Neural progenitor cell (in vitro differentiated cells): ENCODE measurements around the gene IQSEC1. TPM values are rescaled to one million over a fixed set of nuclear protein-coding genes. Genes with fewer than 3 reads are reported as not detected.

Experiments
- DNase-seq: peaks from one replicate; pipeline ENCODE4 v3.0.0-alpha.2; 2016; ENCODE audit warnings: low spot score
- H2AFZ ChIP-seq: fragments of 200-600 bp; sonication (generic); replicated peaks from 2 replicates; pipeline ENCODE4 v1.6.1; 2016; ENCODE audit warnings: antibody characterized with exemption
- H3F3A ChIP-seq: fragments of 200-600 bp; sonication (generic); 2 replicates; pipeline ENCODE4 v1.6.1; 2016; ENCODE audit warnings: antibody characterized with exemption, low read depth
- H3K27ac ChIP-seq: fragments of 200-600 bp; sonication (generic); 2 replicates; pipeline ENCODE4 v1.5.1; 2016; ENCODE audit warnings: mild to moderate bottlenecking
- H3K27me3 ChIP-seq: fragments of 200-600 bp; sonication (generic); 2 replicates; pipeline ENCODE4 v1.6.1; 2016; ENCODE audit warnings: mild to moderate bottlenecking, moderate library complexity
- H3K36me3 ChIP-seq: fragments of 200-600 bp; sonication (generic); 2 replicates; pipeline ENCODE4 v1.5.1; 2016
- H3K4me1 ChIP-seq: fragments of 200-600 bp; sonication (generic); 2 replicates; pipeline ENCODE4 v1.6.1; 2016; ENCODE audit warnings: mixed run types
- H3K4me2 ChIP-seq: fragments of 200-600 bp; sonication (generic); 2 replicates; pipeline ENCODE4 v1.6.1; 2016
- H3K4me3 ChIP-seq: fragments of 200-600 bp; sonication (generic); 2 replicates; pipeline ENCODE4 v1.5.1; 2016
- H3K79me2 ChIP-seq: fragments of 200-600 bp; sonication (generic); 2 replicates; pipeline ENCODE4 v1.6.1; 2016; ENCODE audit warnings: low read depth
- H3K9ac ChIP-seq: fragments of 200-600 bp; sonication (generic); 2 replicates; pipeline ENCODE4 v1.6.1; 2016
- H3K9me3 ChIP-seq: fragments of 200-600 bp; sonication (generic); 2 replicates; pipeline ENCODE4 v1.5.1; 2016; ENCODE audit warnings: low read depth
- H4K20me1 ChIP-seq: fragments of 200-600 bp; sonication (generic); 2 replicates; pipeline ENCODE4 v1.6.1; 2016; ENCODE audit warnings: low read depth
- H3K27ac Mint-ChIP-seq: 3 replicates; pipeline ENCODE4 v1.8.0; 2021; ENCODE audit warnings: mixed read lengths
- H3K27me3 Mint-ChIP-seq: 2 replicates; pipeline ENCODE4 v1.8.0; 2022; ENCODE audit warnings: low read depth, mild to moderate bottlenecking, inconsistent platforms, moderate library complexity, mixed read lengths; ENCODE audit not compliant: insufficient read depth
- H3K36me3 Mint-ChIP-seq: 3 replicates; pipeline ENCODE4 v1.8.0; 2021; ENCODE audit warnings: mixed read lengths
- H3K4me1 Mint-ChIP-seq: 3 replicates; pipeline ENCODE4 v1.8.0; 2021; ENCODE audit warnings: mixed read lengths
- H3K4me3 Mint-ChIP-seq: 3 replicates; pipeline ENCODE4 v1.8.0; 2021; ENCODE audit warnings: mild to moderate bottlenecking, moderate library complexity, mixed read lengths
- H3K9me3 Mint-ChIP-seq: 3 replicates; pipeline ENCODE4 v1.8.0; 2020; ENCODE audit warnings: mixed read lengths
- EZH2 ChIP-seq: fragments of 200-600 bp; sonication (generic); IDR thresholded peaks from 2 replicates; pipeline ENCODE4 v1.6.1; 2017; ENCODE audit warnings: antibody characterized with exemption, mild to moderate bottlenecking, moderate library complexity
- EZH2phosphoT487 ChIP-seq: fragments of 200-600 bp; sonication (generic); IDR thresholded peaks from 2 replicates; pipeline ENCODE4 v1.6.1; 2017; ENCODE audit warnings: antibody characterized with exemption
- total RNA-seq: library from RNA; depleted of rRNA; stranded (reverse); fragments of >200 nt; gene quantifications from 2 replicates; pipeline ENCODE4 v1.2.3, GENCODE V29; 2015; ENCODE audit warnings: low replicate concordance
- TF ChIP-seq, protein P1 (sequence below): fragments of 200-600 bp; sonication (generic); IDR thresholded peaks from 2 replicates; pipeline ENCODE4 v1.5.1; 2017; ENCODE audit warnings: antibody characterized with exemption, mild to moderate bottlenecking

IQSEC1 gene
- total RNA-seq, 1 donor from 2014 or later, result 8.9 TPM

DNA sequence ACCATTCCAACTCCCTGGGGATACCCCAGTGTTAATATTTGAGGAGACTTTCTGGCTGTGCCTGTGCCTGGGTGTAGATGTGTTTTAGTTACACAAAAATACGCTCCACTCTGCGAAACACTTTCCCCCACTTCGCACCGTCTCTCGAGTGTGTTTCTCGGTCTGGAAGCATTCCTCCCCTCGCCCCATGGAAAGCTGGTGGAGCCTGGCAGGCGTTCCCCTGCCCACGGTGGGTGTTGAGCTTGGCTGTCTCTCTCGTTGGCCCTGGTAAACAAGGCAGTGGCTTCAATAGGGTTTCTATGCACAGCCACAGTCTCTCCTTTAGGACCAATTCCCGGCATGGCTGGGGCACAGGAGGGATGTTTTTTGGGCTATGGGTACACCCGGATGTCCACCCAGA is 19.3 kb downstream of the IQSEC1 start:
- Mint-ChIP-seq H3K36me3 (no peaks in the 10 kb centered on the region), H3K9me3 (no peaks in the 10 kb centered on the region), H3K27ac (no peak overlapping the region), H3K4me3 (no peak overlapping the region), H3K27me3 (peaks cover 12% of the 10 kb centered on the region), H3K4me1 (peaks cover 45% of the 10 kb centered on the region)
- TF ChIP-seq EZH2phosphoT487, result no peak
- no peak for DNase-seq
- Histone ChIP-seq H3K36me3 (no peaks in the 10 kb centered on the region), H3K4me1 (peaks cover 15% of the 10 kb centered on the region), H2AFZ (no peak overlapping the region), H3K27ac (no peak overlapping the region), H3K79me2 (no peaks in the 10 kb centered on the region), H3K4me3 (no peak overlapping the region), H3K9ac (no peak overlapping the region), H3K27me3 (no peaks in the 10 kb centered on the region), H3K4me2 (no peak overlapping the region), H4K20me1 (peaks cover 5% of the 10 kb centered on the region), H3F3A (no peaks in the 10 kb centered on the region), H3K9me3 (no peaks in the 10 kb centered on the region)

DNA sequence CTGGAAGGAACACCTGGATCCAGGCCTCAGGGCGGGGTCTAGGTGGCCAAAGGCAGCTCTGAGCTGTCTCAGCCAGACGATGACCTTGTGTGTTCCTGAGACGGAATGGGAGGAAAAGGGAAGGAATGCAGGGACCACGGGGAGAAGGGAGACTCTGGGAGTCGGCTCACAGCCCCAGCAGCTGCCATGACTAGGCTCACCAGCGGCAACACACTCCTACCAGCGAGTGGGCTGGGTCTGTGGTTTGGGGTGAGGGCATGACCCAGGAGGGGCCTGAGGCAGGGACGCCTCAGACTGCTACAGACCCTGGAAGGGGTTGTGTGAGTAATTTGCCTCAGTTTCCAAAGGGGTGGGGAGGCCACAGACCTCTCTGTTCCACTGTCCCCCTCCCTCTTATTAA is 19.8 kb downstream of the IQSEC1 start:
- Mint-ChIP-seq H3K27me3 (peaks cover 12% of the 10 kb centered on the region), H3K4me3 (no peak overlapping the region), H3K27ac (peak overlapping the region; percentile 64), H3K36me3 (no peaks in the 10 kb centered on the region), H3K4me1 (peaks cover 50% of the 10 kb centered on the region), H3K9me3 (no peaks in the 10 kb centered on the region)
- H3K4me2 ChIP-seq, result no peak overlapping the region
- H3K36me3 ChIP-seq, result no peaks in the 10 kb centered on the region
- peaks cover 5% of the 10 kb centered on the region for H4K20me1 ChIP-seq
- H3K4me3 ChIP-seq, result no peak overlapping the region
- no peaks in the 10 kb centered on the region for H3K27me3 ChIP-seq
- H3K27ac ChIP-seq, result no peak overlapping the region
- TF ChIP-seq, protein P1, sequence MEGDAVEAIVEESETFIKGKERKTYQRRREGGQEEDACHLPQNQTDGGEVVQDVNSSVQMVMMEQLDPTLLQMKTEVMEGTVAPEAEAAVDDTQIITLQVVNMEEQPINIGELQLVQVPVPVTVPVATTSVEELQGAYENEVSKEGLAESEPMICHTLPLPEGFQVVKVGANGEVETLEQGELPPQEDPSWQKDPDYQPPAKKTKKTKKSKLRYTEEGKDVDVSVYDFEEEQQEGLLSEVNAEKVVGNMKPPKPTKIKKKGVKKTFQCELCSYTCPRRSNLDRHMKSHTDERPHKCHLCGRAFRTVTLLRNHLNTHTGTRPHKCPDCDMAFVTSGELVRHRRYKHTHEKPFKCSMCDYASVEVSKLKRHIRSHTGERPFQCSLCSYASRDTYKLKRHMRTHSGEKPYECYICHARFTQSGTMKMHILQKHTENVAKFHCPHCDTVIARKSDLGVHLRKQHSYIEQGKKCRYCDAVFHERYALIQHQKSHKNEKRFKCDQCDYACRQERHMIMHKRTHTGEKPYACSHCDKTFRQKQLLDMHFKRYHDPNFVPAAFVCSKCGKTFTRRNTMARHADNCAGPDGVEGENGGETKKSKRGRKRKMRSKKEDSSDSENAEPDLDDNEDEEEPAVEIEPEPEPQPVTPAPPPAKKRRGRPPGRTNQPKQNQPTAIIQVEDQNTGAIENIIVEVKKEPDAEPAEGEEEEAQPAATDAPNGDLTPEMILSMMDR, result no peak
- TF ChIP-seq EZH2phosphoT487, result no peak
- peaks cover 15% of the 10 kb centered on the region for H3K4me1 ChIP-seq
- H3K9ac ChIP-seq, result no peak overlapping the region
- no peak for DNase-seq
- no peaks in the 10 kb centered on the region for H3K9me3 ChIP-seq
- no peak overlapping the region for H2AFZ ChIP-seq
- H3F3A ChIP-seq, result no peaks in the 10 kb centered on the region
- H3K79me2 ChIP-seq, result no peaks in the 10 kb centered on the region

- H3K79me2 ChIP-seq, result no peaks in the 10 kb centered on the region
- H3K9me3 ChIP-seq, result no peaks in the 10 kb centered on the region
- no peak for DNase-seq
- no peak overlapping the region for H3K9ac ChIP-seq
- no peak overlapping the region for H3K4me2 ChIP-seq
- no peaks in the 10 kb centered on the region for H3K36me3 Mint-ChIP-seq
- H3K4me3 Mint-ChIP-seq, result no peak overlapping the region
- no peak overlapping the region for H3K4me3 ChIP-seq
- TF ChIP-seq EZH2 (no peak), EZH2phosphoT487 (no peak)
- TF ChIP-seq, protein P1, result no peak
- no peak overlapping the region for H2AFZ ChIP-seq
- no peaks in the 10 kb centered on the region for H3K36me3 ChIP-seq
- H3K27ac ChIP-seq, result no peak overlapping the region
- H3K27ac Mint-ChIP-seq, result no peak overlapping the region
- H3K27me3 Mint-ChIP-seq, result peaks cover 7% of the 10 kb centered on the region
- H3F3A ChIP-seq, result no peaks in the 10 kb centered on the region
- peaks cover 51% of the 10 kb centered on the region for H3K4me1 Mint-ChIP-seq
- peaks cover 7% of the 10 kb centered on the region for H3K4me1 ChIP-seq
- no peaks in the 10 kb centered on the region for H4K20me1 ChIP-seq
- H3K9me3 Mint-ChIP-seq, result no peaks in the 10 kb centered on the region
- H3K27me3 ChIP-seq, result no peaks in the 10 kb centered on the region
Observed at GRCh38 chr3:13052191-13052820, 20.9 kb downstream of the IQSEC1 start.

GRCh38 chr3:13051581-13051980 is 21.6 kb downstream of the IQSEC1 start:
- H3K4me3 Mint-ChIP-seq, result no peak overlapping the region
- H3K4me2 ChIP-seq, result no peak overlapping the region
- DNase-seq, result no peak
- H3K27me3 ChIP-seq, result no peaks in the 10 kb centered on the region
- H2AFZ ChIP-seq, result no peak overlapping the region
- no peaks in the 10 kb centered on the region for H3K36me3 Mint-ChIP-seq
- H3K79me2 ChIP-seq, result no peaks in the 10 kb centered on the region
- no peak overlapping the region for H3K4me3 ChIP-seq
- no peaks in the 10 kb centered on the region for H3K36me3 ChIP-seq
- TF ChIP-seq EZH2phosphoT487 (no peak), EZH2 (no peak)
- TF ChIP-seq, protein P1, result no peak
- H3F3A ChIP-seq, result no peaks in the 10 kb centered on the region
- H3K9me3 ChIP-seq, result no peaks in the 10 kb centered on the region
- H3K9ac ChIP-seq, result no peak overlapping the region
- no peaks in the 10 kb centered on the region for H3K9me3 Mint-ChIP-seq
- H3K27ac ChIP-seq, result no peak overlapping the region
- no peaks in the 10 kb centered on the region for H4K20me1 ChIP-seq
- peaks cover 7% of the 10 kb centered on the region for H3K27me3 Mint-ChIP-seq
- H3K4me1 Mint-ChIP-seq, result peaks cover 55% of the 10 kb centered on the region
- H3K4me1 ChIP-seq, result peaks cover 15% of the 10 kb centered on the region
- H3K27ac Mint-ChIP-seq, result no peak overlapping the region
